ENCODE results near the gene F13B. TPM values are rescaled to one million over a fixed set of nuclear protein-coding genes. Genes with fewer than 3 reads are reported as not detected.
"Not testable (repeated sequence)": the region's sequence is repeated elsewhere in the genome, so short reads cannot be mapped to it uniquely, and the experiment has no call there.

The F13B gene
- total and polyA plus RNA-seq, 5 experiments from 2014 or later: not detected

DNA sequence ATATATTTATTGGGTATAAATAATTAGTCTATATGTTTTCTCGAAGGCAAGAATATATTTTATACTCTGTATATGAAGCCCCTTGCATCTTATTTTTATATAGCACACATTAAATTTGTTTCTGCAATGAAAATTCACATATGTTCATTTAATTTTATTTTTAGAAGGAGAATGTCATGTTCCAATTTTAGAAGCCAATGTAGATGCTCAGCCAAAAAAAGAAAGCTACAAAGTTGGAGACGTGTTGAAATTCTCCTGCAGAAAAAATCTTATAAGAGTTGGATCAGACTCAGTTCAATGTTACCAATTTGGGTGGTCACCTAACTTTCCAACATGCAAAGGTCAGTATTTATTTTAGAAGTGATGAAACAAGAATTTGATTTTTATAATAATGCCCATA is 73.1 kb downstream of the F13B start:
- Mint-ChIP-seq H3K4me3 (no peak overlapping the region), H3K27ac (no peak overlapping the region), H3K9me3 (peaks cover 0 to 8% (median 0%) of the 10 kb centered on the region in 9 donors), H3K27me3 (peaks cover 0 to 12% (median 6%) of the 10 kb centered on the region in 5 donors), H3K4me1 (no peaks in the 10 kb centered on the region), H3K36me3 (no peaks in the 10 kb centered on the region)
- POLR2A ChIA-PET: no interaction called here
- no peak for ATAC-seq
- DNase-seq: no peak

DNA sequence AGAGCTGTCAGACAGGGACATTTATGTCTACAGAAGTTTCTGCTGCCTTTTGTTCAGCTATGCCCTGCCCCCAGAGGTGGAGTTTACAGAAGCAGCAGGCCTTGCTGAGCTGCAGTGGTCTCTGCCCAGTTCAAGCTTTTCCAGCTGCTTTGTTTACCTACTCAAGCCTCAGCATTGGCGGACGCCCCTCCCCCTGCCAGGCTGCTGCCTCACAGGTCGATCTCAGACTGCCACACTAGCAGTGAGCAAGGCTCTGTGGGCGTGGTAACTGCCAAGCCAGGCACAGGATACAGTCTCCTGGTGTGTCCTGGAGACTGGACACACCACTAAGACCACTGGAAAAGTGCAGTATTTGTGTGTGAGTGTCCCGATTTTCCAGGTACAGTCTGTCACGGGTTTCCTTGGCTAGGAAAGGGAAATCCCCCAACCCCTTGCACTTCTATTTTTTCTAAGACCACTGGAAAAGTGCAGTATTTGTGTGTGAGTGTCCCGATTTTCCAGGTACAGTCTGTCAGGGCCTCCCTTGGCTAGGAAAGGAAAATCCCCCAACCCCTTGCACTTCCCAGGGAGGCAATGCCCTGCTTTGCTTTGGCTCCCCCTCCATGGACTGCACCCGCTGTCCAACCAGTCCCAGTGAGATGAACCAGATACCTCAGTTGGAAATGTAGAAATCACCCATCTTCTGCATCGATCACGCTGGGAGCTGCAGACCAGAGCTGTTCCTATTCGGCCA is 75.0 kb downstream of the F13B start:
- H3K4me3 Mint-ChIP-seq, H3K4me1 Mint-ChIP-seq, POLR2A ChIA-PET, ATAC-seq, DNase-seq, H3K27ac Mint-ChIP-seq, H3K36me3 Mint-ChIP-seq: not testable (repeated sequence)
- H3K9me3 Mint-ChIP-seq: peaks cover 0 to 10% (median 3%) of the 10 kb centered on the region in 9 donors
- peaks cover 0 to 12% (median 6%) of the 10 kb centered on the region in 5 donors for H3K27me3 Mint-ChIP-seq

Other genes starting within 250 kb of the F13B start
- gene CFHR1, start 247.5 kb downstream of the F13B start, total RNA-seq: not detected
- not detected for gene CFHR1, start 247.5 kb downstream of the F13B start, polyA plus RNA-seq
- gene CFHR4, start 179.2 kb downstream of the F13B start, total RNA-seq: not detected
- gene CFHR4, start 179.2 kb downstream of the F13B start, polyA plus RNA-seq: not detected
- not detected for gene CFHR2, start 123.5 kb downstream of the F13B start, total RNA-seq
- not detected for gene CFHR2, start 123.5 kb downstream of the F13B start, polyA plus RNA-seq
- gene CFHR5, start 89.7 kb downstream of the F13B start, total RNA-seq: not detected
- gene CFHR5, start 89.7 kb downstream of the F13B start, polyA plus RNA-seq: not detected
- under 1 TPM; 0.16 to 0.21 TPM for gene ASPM, start 79.4 kb upstream of the F13B start, total RNA-seq
- gene ASPM, start 79.4 kb upstream of the F13B start, polyA plus RNA-seq: not detected
- 10 to 100 TPM; 10.6 to 12.4 TPM for gene ZBTB41, start 134.0 kb upstream of the F13B start, total RNA-seq
- 1 to 10 TPM; 2.5 to 3.8 (median 2.9) TPM for gene ZBTB41, start 134.0 kb upstream of the F13B start, polyA plus RNA-seq
- under 1 TPM; 0.55 to 0.69 TPM for gene CRB1, start 201.0 kb upstream of the F13B start, total RNA-seq
- under 1 TPM in 2 of 3 donors, not detected in 1; 0.20 to 0.42 TPM for gene CRB1, start 201.0 kb upstream of the F13B start, polyA plus RNA-seq

Measured in naive thymus-derived CD8-positive, alpha-beta T cell (primary cell).